Measurements from ENCODE around the gene CLHC1.

Gene CLHC1

DNA sequence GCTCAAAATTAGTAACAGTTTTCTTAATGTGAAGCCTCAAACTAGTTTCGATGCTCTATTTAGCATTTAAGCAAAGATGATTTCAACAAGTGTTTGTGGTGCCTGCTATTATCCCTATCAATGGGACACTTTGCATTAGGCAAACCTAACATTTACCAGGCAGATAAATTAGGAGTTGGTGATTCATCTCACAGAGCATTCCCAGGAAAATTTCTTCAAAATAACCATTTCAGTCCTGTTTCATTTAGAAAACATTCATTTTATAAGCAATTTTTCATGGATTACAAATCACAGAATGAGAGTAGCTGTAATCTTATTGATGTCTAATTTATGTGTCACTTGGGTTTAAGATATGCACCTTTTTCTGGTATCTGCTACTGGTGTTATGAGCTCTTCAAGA is 62.7 kb downstream of the CLHC1 start:
- TF ChIP-seq TCF12 (IDR thresholded peaks at IDR 0.05; ENCODE audit: low read depth), result no peak
- TF ChIP-seq FOXM1 (IDR thresholded peaks at IDR 0.05; ENCODE audit: borderline replicate concordance, low read depth), result no peak
- no peak for TF ChIP-seq CREB1 (IDR thresholded peaks at IDR 0.05; ENCODE audit: low read depth)

- TF ChIP-seq, protein P1, sequence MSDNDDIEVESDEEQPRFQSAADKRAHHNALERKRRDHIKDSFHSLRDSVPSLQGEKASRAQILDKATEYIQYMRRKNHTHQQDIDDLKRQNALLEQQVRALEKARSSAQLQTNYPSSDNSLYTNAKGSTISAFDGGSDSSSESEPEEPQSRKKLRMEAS (IDR thresholded peaks at IDR 0.05), result no peak
- peak; percentile 86 for TF ChIP-seq RAD21 (IDR thresholded peaks at IDR 0.05; ENCODE audit: low read depth)
Measured at GRCh38 chr2:55168221-55169154, 63.6 kb downstream of the CLHC1 start.

GRCh38 chr2:55165626-55166025 is 66.5 kb downstream of the CLHC1 start:
- TF ChIP-seq, protein P1 (IDR thresholded peaks at IDR 0.05), result no peak
- no peak for TF ChIP-seq NFIC (IDR thresholded peaks at IDR 0.05)
- no peak for TF ChIP-seq EP300 (IDR thresholded peaks at IDR 0.05; ENCODE audit: borderline replicate concordance)
- no peak for TF ChIP-seq CEBPB (IDR thresholded peaks at IDR 0.05)
- TF ChIP-seq REST (IDR thresholded peaks at IDR 0.05; ENCODE audit: low read depth), result no peak

DNA sequence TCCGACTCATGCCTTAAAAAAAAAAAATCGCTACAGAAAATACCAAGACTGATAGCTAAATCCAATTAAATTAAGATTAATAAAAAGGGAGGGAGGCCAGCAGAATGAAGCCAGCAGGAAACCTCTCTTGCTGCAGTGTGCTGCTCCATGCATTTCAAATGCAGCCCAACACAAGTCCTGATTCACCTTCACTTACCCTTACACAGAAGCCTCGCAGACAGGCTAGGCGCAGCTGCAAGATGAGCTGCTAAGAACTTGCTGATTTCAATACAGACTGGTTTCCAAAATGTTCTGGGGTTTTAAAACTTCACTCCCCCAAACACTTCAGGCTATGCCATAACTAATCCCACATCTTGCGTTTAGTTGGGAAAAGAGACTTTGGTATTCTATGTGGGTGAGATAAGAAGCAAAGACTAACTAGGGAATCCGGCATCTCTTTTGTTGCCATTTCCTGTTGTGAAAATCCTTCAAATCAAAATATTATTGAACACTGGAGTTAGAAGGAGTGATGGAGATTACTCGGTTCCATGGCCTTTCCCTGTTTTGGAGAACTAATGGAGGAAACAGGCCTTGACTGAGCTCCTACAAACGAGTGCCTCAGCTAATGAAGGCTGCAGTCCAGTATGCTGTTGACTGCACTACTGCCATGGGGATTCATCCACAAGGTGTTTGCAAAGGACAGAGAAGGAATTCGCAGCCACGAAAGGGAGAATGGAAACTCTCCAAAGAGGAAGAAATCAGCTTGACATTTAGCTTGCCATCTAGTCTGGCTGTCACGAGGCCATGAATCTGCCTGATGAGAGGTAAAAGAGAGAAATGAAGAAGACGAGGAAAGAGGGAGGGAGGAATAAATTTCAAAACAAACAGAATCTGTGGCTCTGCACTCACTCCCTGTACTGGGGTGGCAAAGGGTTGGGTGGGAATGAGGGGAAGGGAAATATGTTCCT is 67.3 kb downstream of the CLHC1 start:
- TF ChIP-seq CREB1 (IDR thresholded peaks at IDR 0.05; ENCODE audit: low read depth) (no peak), USF1 (IDR thresholded peaks at IDR 0.05) (no peak), TAF1 (IDR thresholded peaks at IDR 0.05; ENCODE audit: low read depth) (no peak), TEAD4 (IDR thresholded peaks at IDR 0.05) (no peak), EP300 (IDR thresholded peaks at IDR 0.05; ENCODE audit: borderline replicate concordance) (no peak), YY1 (IDR thresholded peaks at IDR 0.05; ENCODE audit: low read depth) (no peak), CEBPB (IDR thresholded peaks at IDR 0.05) (no peak), ZBTB7A (IDR thresholded peaks at IDR 0.05; ENCODE audit: low read depth) (no peak), NFIC (IDR thresholded peaks at IDR 0.05) (no peak)
- TF ChIP-seq, protein P1 (IDR thresholded peaks at IDR 0.05), result no peak

DNA sequence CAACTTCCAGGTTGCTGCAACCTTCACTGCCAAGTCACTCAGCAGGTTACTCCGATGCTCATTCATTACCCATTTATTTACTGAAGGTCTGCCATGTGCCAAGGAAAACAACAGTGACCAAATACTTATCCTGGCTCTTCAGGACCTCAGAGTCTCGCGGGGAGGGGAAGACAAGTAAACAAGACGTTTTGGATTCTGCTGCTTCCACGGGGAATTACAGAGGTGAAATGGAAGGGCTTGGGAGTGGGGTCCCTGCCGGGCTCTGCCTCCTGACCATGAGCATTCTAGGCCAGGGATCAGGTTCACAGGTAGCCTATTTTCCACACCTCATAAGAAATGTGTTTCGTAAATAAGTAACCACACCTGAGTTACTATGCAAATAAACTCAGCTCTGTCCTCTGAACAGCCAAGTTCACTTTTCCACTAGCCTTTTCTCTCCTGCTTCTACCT is 68.1 kb downstream of the CLHC1 start:
- TF ChIP-seq EGR1 (IDR thresholded peaks at IDR 0.05), result no peak
- TF ChIP-seq YY1 (IDR thresholded peaks at IDR 0.05; ENCODE audit: low read depth), result no peak
- no peak for TF ChIP-seq USF1 (IDR thresholded peaks at IDR 0.05)
- no peak for TF ChIP-seq TEAD4 (IDR thresholded peaks at IDR 0.05)
- TF ChIP-seq ZBTB7A (IDR thresholded peaks at IDR 0.05; ENCODE audit: low read depth), result no peak
- TF ChIP-seq EP300 (IDR thresholded peaks at IDR 0.05; ENCODE audit: borderline replicate concordance), result no peak
- TF ChIP-seq FOXM1 (IDR thresholded peaks at IDR 0.05; ENCODE audit: borderline replicate concordance, low read depth), result no peak
- TF ChIP-seq, protein P1 (IDR thresholded peaks at IDR 0.05), result no peak

DNA sequence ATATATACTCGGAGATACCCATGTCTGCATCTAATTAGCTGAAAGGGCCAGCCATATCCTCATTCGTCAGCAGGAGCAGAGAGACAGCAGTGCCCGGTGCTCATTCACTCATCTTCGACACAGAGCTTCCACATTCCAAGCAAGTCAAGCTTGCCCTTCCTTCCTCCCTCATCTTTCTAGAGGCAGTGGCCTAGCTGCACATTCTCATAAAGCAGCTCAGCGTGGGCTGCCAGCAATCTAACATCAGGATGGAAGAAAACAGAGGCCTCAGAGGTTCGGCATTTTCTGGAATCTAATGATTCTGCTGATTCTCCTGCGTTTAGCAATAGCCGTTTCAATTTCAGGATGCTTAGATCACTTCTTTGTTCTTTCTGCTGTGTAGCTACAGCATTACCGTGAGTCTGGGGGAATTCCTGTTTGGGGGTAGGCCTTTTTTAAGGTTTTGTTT is 68.8 kb downstream of the CLHC1 start:
- TF ChIP-seq EP300 (IDR thresholded peaks at IDR 0.05; ENCODE audit: borderline replicate concordance) (no peak), TEAD4 (IDR thresholded peaks at IDR 0.05) (no peak), USF1 (IDR thresholded peaks at IDR 0.05) (no peak), NFIC (IDR thresholded peaks at IDR 0.05) (no peak), ZBTB7A (IDR thresholded peaks at IDR 0.05; ENCODE audit: low read depth) (no peak), RAD21 (IDR thresholded peaks at IDR 0.05; ENCODE audit: low read depth) (no peak), TCF12 (IDR thresholded peaks at IDR 0.05; ENCODE audit: low read depth) (no peak), EGR1 (IDR thresholded peaks at IDR 0.05) (no peak), TAF1 (IDR thresholded peaks at IDR 0.05; ENCODE audit: low read depth) (no peak)
- TF ChIP-seq, protein P1 (IDR thresholded peaks at IDR 0.05), result no peak
